Upper lobe of right lung (tissue), 1 donor: Measurements from ENCODE around the gene RABEP2. TPM values are rescaled to one million over a fixed set of nuclear protein-coding genes. Genes with fewer than 3 reads are reported as not detected.

Source experiments
- ATAC-seq: fragments of 200-7000 bp; cut with Tn5 transposase; one replicate; pipeline ENCODE4 v1.9.1; 2020; ENCODE audit warnings: mild to moderate bottlenecking, moderate library complexity
- DNase-seq: peaks from one replicate; pipeline ENCODE4 v3.0.0-alpha.2; 2020
- H3K27ac ChIP-seq: fragments of 200-600 bp; one replicate; pipeline ENCODE4 v1.8.0; 2022
- H3K27me3 ChIP-seq: fragments of 200-600 bp; one replicate; pipeline ENCODE4 v1.8.0; 2022; ENCODE audit warnings: mild to moderate bottlenecking
- H3K36me3 ChIP-seq: fragments of 200-600 bp; one replicate; pipeline ENCODE4 v1.8.0; 2022
- H3K4me1 ChIP-seq: fragments of 200-600 bp; one replicate; pipeline ENCODE4 v1.8.0; 2022
- H3K4me3 ChIP-seq: fragments of 200-600 bp; one replicate; pipeline ENCODE4 v1.8.0; 2022; ENCODE audit warnings: mild to moderate bottlenecking
- H3K9me3 ChIP-seq: fragments of 200-600 bp; one replicate; pipeline ENCODE4 v1.8.0; 2022
- CTCF ChIP-seq: fragments of 200-600 bp; IDR thresholded peaks from one replicate; pipeline ENCODE4 v1.8.0; 2022; ENCODE audit warnings: antibody characterized with exemption
- intact Hi-C: fragments of 100-400 bp; cut with DNase I; formaldehyde crosslinking; loops from one replicate; pipeline ENCODE4 v1.11.0; 2022
- total RNA-seq: library from RNA; stranded (reverse); fragmentation: NEBNext Ultra II Directional; extraction: Animal tissue kit (Norgen Biotek cat#: 25700); gene quantifications from one replicate; pipeline ENCODE4 v1.2.1, GENCODE V29; 2021
- donor health status: DM: no; HTN: yes; CAD: no; lungs with severe emphysema.

The RABEP2 gene
- total RNA-seq, 1 donor from 2014 or later, result 23.4 TPM

- ATAC-seq (no peak), DNase-seq (no peak)
- H3K27ac ChIP-seq, result no peak overlapping the region
- intact Hi-C loops, result no loop called here
- no peaks in the 10 kb centered on the region for H3K27me3 ChIP-seq
- peaks cover 20% of the 10 kb centered on the region for H3K36me3 ChIP-seq
- no peaks in the 10 kb centered on the region for H3K9me3 ChIP-seq
- no peak overlapping the region for H3K4me3 ChIP-seq
- no peaks in the 10 kb centered on the region for H3K4me1 ChIP-seq
- TF ChIP-seq CTCF, result no peak
Observed at GRCh38 chr16:28901862-28902261, 23.2 kb downstream of the RABEP2 start.

GRCh38 chr16:28900601-28901000 is 24.4 kb downstream of the RABEP2 start:
- no peaks in the 10 kb centered on the region for H3K27me3 ChIP-seq
- intact Hi-C loops, result no loop called here
- TF ChIP-seq CTCF, result no peak
- H3K4me1 ChIP-seq, result no peaks in the 10 kb centered on the region
- no peak for DNase-seq
- no peak for ATAC-seq
- no peak overlapping the region for H3K27ac ChIP-seq
- H3K4me3 ChIP-seq, result no peak overlapping the region
- H3K36me3 ChIP-seq, result peaks cover 16% of the 10 kb centered on the region
- H3K9me3 ChIP-seq, result no peaks in the 10 kb centered on the region

- TF ChIP-seq CTCF, result no peak
- Histone ChIP-seq H3K27me3 (no peaks in the 10 kb centered on the region), H3K4me1 (no peaks in the 10 kb centered on the region), H3K36me3 (peaks cover 10% of the 10 kb centered on the region), H3K27ac (no peak overlapping the region), H3K4me3 (no peak overlapping the region), H3K9me3 (no peaks in the 10 kb centered on the region)
- DNase-seq (no peak), ATAC-seq (no peak)
- intact Hi-C loops, result no loop called here
Observed at GRCh38 chr16:28899882-28900590, 25.0 kb downstream of the RABEP2 start.

GRCh38 chr16:28898942-28899341 is 26.1 kb downstream of the RABEP2 start:
- no peak for TF ChIP-seq CTCF
- intact Hi-C loops, result no loop called here
- Histone ChIP-seq H3K4me3 (no peak overlapping the region), H3K27ac (no peak overlapping the region), H3K36me3 (no peaks in the 10 kb centered on the region), H3K27me3 (no peaks in the 10 kb centered on the region), H3K9me3 (no peaks in the 10 kb centered on the region), H3K4me1 (no peaks in the 10 kb centered on the region)
- DNase-seq, result no peak
- ATAC-seq, result no peak

- intact Hi-C loops, result no loop called here
- H3K27me3 ChIP-seq, result no peaks in the 10 kb centered on the region
- no peaks in the 10 kb centered on the region for H3K4me1 ChIP-seq
- no peak overlapping the region for H3K27ac ChIP-seq
- DNase-seq (no peak), ATAC-seq (no peak)
- TF ChIP-seq CTCF, result no peak
- no peaks in the 10 kb centered on the region for H3K36me3 ChIP-seq
- no peak overlapping the region for H3K4me3 ChIP-seq
- H3K9me3 ChIP-seq, result no peaks in the 10 kb centered on the region
Observed at GRCh38 chr16:28898266-28898665, 26.8 kb downstream of the RABEP2 start.

GRCh38 chr16:28897826-28898225 is 27.2 kb downstream of the RABEP2 start:
- intact Hi-C loops, result no loop called here
- Histone ChIP-seq H3K9me3 (no peaks in the 10 kb centered on the region), H3K4me3 (no peak overlapping the region), H3K27me3 (no peaks in the 10 kb centered on the region), H3K36me3 (no peaks in the 10 kb centered on the region), H3K4me1 (no peaks in the 10 kb centered on the region), H3K27ac (no peak overlapping the region)
- DNase-seq, result no peak
- no peak for ATAC-seq
- TF ChIP-seq CTCF, result no peak
